GM23338 (cell line): Measurements from ENCODE around the gene SRRT.

Experiments
- EZH2 ChIP-seq: fragments of 200-600 bp; sonication (generic); IDR thresholded peaks from one replicate; pipeline ENCODE4 v1.8.0; 2017; ENCODE audit warnings: antibody characterized with exemption, mild to moderate bottlenecking, low read depth; ENCODE audit not compliant: unreplicated experiment
- EZH2phosphoT487 ChIP-seq: fragments of 200-600 bp; sonication (generic); IDR thresholded peaks from one replicate; pipeline ENCODE4 v1.8.1; 2018; ENCODE audit warnings: antibody characterized with exemption; ENCODE audit not compliant: unreplicated experiment
- JUNB ChIP-seq: IDR thresholded peaks from one replicate; pipeline ENCODE4 v1.6.1; 2016; ENCODE audit warnings: antibody characterized with exemption; ENCODE audit not compliant: unreplicated experiment
- NANOG ChIP-seq: IDR thresholded peaks from 2 replicates; pipeline ENCODE4 v1.6.1; 2016; ENCODE audit warnings: antibody characterized with exemption, borderline replicate concordance
- POLR2AphosphoS5 ChIP-seq: IDR thresholded peaks from 2 replicates; pipeline ENCODE4 v1.6.1; 2016; ENCODE audit warnings: antibody characterized with exemption, low read depth
- TF ChIP-seq, protein P1 (sequence below), 2 experiments: fragments of 200-600 bp in 1 of 2; sonication (generic) in 1 of 2; conservative IDR thresholded peaks; 2 replicates each; pipeline versions ENCODE4 v1.5.1 to v1.6.1; 2016 to 2017; ENCODE audit warnings: antibody characterized with exemption in 2 of 2, low read depth in 2 of 2, mild to moderate bottlenecking in 2 of 2, moderate library complexity in 1 of 2
- TF ChIP-seq, protein P2 (sequence below): IDR thresholded peaks from one replicate; pipeline ENCODE4 v1.6.1; 2018; ENCODE audit warnings: antibody characterized with exemption; ENCODE audit not compliant: unreplicated experiment

DNA sequence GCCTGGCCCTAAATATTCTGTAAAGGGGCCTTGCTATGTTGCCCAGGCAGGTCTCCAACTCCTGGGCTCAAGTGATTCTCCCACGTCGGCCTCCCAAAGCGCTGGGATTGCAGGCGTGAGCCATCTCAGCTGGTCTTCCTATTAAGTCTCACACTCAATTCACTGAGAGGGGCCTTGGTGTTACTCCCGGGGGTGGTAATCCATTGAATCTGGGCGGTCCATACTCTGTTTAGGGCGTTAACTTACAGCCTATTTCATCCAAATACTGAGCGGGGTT is 665 bp upstream of the SRRT start:
- TF ChIP-seq, protein P1, sequence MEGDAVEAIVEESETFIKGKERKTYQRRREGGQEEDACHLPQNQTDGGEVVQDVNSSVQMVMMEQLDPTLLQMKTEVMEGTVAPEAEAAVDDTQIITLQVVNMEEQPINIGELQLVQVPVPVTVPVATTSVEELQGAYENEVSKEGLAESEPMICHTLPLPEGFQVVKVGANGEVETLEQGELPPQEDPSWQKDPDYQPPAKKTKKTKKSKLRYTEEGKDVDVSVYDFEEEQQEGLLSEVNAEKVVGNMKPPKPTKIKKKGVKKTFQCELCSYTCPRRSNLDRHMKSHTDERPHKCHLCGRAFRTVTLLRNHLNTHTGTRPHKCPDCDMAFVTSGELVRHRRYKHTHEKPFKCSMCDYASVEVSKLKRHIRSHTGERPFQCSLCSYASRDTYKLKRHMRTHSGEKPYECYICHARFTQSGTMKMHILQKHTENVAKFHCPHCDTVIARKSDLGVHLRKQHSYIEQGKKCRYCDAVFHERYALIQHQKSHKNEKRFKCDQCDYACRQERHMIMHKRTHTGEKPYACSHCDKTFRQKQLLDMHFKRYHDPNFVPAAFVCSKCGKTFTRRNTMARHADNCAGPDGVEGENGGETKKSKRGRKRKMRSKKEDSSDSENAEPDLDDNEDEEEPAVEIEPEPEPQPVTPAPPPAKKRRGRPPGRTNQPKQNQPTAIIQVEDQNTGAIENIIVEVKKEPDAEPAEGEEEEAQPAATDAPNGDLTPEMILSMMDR (conservative IDR thresholded peaks at IDR 0.05; ENCODE audit: low read depth in 2 of 2) = no peak
- no peak for TF ChIP-seq EZH2phosphoT487
- TF ChIP-seq EZH2 = no peak
- TF ChIP-seq, protein P2, sequence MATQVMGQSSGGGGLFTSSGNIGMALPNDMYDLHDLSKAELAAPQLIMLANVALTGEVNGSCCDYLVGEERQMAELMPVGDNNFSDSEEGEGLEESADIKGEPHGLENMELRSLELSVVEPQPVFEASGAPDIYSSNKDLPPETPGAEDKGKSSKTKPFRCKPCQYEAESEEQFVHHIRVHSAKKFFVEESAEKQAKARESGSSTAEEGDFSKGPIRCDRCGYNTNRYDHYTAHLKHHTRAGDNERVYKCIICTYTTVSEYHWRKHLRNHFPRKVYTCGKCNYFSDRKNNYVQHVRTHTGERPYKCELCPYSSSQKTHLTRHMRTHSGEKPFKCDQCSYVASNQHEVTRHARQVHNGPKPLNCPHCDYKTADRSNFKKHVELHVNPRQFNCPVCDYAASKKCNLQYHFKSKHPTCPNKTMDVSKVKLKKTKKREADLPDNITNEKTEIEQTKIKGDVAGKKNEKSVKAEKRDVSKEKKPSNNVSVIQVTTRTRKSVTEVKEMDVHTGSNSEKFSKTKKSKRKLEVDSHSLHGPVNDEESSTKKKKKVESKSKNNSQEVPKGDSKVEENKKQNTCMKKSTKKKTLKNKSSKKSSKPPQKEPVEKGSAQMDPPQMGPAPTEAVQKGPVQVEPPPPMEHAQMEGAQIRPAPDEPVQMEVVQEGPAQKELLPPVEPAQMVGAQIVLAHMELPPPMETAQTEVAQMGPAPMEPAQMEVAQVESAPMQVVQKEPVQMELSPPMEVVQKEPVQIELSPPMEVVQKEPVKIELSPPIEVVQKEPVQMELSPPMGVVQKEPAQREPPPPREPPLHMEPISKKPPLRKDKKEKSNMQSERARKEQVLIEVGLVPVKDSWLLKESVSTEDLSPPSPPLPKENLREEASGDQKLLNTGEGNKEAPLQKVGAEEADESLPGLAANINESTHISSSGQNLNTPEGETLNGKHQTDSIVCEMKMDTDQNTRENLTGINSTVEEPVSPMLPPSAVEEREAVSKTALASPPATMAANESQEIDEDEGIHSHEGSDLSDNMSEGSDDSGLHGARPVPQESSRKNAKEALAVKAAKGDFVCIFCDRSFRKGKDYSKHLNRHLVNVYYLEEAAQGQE = no peak
- no peak for TF ChIP-seq POLR2AphosphoS5
- no peak for TF ChIP-seq JUNB
- no peak for TF ChIP-seq NANOG
